Upper lobe of left lung (tissue), 4 donors: ENCODE measurements around the gene LIMCH1.

Source experiments
- EP300 ChIP-seq, 4 donors: sonication (generic); formaldehyde crosslinking; IDR thresholded peaks; one replicate each; pipeline ENCODE4 v1.5.1; 2017; ENCODE audit warnings: antibody characterized with exemption in 4 of 4, control low read depth in 2 of 4
- TF ChIP-seq, protein P1 (sequence below), 6 experiments: fragments of 450-650 bp in 4 of 6; fragments of 200-600 bp in 2 of 6; sonication (generic) in 2 of 6; IDR thresholded peaks; one replicate each; pipeline ENCODE4 v1.5.1; 2016 to 2019; ENCODE audit warnings: antibody characterized with exemption in 6 of 6

DNA sequence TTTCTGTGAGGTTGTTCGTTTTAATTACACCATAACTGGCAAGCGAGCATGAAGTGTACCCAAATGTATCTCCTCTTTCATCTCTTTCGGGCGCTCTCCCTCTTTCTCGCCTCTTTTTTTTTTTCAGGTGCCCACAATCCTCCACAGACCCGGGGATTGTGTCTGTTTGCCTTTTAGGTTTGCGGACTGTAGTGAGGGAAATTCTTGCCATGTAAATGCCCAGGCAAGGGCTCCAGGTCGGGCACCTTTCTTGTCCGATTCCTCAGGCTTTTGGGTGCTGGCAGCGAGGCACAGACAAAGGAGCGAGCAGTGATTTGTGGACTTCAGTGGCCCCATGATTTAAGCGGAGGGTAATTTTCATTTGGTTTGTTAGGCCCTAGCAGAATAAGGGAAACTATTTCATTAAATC is 211.7 kb downstream of the LIMCH1 start:
- no peak for TF ChIP-seq EP300 (IDR thresholded peaks at IDR 0.05)
- TF ChIP-seq, protein P1, sequence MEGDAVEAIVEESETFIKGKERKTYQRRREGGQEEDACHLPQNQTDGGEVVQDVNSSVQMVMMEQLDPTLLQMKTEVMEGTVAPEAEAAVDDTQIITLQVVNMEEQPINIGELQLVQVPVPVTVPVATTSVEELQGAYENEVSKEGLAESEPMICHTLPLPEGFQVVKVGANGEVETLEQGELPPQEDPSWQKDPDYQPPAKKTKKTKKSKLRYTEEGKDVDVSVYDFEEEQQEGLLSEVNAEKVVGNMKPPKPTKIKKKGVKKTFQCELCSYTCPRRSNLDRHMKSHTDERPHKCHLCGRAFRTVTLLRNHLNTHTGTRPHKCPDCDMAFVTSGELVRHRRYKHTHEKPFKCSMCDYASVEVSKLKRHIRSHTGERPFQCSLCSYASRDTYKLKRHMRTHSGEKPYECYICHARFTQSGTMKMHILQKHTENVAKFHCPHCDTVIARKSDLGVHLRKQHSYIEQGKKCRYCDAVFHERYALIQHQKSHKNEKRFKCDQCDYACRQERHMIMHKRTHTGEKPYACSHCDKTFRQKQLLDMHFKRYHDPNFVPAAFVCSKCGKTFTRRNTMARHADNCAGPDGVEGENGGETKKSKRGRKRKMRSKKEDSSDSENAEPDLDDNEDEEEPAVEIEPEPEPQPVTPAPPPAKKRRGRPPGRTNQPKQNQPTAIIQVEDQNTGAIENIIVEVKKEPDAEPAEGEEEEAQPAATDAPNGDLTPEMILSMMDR (IDR thresholded peaks at IDR 0.05): no peak
